Activated naive CD8-positive, alpha-beta T cell (primary cell): ENCODE results near the gene EFHC2.
A peak's percentile ranks its signal among the peaks of the same experiment; 100 is the strongest.

Experiments
- H3K27ac Mint-ChIP-seq: one replicate; pipeline ENCODE4 v1.8.0; 2021; ENCODE audit warnings: mixed read lengths
- H3K27me3 Mint-ChIP-seq: one replicate; pipeline ENCODE4 v1.8.0; 2021; ENCODE audit warnings: mixed read lengths
- H3K36me3 Mint-ChIP-seq: one replicate; pipeline ENCODE4 v1.8.0; 2021; ENCODE audit warnings: mixed read lengths
- H3K4me1 Mint-ChIP-seq: one replicate; pipeline ENCODE4 v1.8.0; 2021; ENCODE audit warnings: low read depth, mixed read lengths
- H3K4me3 Mint-ChIP-seq: one replicate; pipeline ENCODE4 v1.8.0; 2021; ENCODE audit warnings: mild to moderate bottlenecking, mixed read lengths
- H3K9me3 Mint-ChIP-seq: one replicate; pipeline ENCODE4 v1.8.0; 2021; ENCODE audit warnings: low read depth, mixed read lengths

Gene EFHC2, protein sequence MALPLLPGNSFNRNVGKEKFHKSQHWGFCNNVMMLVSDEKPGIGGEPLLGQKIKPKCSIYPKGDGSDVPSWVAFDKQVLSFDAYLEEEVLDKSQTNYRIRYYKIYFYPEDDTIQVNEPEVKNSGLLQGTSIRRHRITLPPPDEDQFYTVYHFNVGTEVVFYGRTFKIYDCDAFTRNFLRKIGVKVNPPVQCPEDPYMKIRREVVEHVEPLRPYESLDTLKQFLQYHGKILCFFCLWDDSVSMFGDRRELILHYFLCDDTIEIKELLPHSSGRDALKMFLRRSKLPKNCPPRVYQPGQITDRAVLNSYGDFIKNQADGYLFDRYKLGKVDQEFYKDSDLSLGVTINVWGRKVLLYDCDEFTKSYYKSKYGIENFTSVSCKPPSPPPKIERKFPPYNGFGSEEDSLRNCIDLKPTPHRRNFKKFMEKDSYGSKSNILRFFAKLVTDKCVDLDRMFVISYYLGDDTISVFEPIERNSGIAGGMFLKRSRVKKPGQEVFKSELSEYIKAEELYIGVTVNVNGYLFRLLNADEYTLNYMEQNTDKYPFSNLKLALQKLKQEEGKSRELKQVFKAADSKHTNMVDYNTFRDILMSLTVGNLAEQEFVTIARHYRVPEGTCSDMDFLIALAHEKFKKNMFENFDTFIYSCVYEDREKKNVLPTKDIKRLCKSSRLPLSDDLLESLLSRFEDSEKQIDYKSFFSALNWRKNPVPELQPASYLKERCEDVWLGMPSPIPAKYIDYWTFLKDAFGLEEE

DNA sequence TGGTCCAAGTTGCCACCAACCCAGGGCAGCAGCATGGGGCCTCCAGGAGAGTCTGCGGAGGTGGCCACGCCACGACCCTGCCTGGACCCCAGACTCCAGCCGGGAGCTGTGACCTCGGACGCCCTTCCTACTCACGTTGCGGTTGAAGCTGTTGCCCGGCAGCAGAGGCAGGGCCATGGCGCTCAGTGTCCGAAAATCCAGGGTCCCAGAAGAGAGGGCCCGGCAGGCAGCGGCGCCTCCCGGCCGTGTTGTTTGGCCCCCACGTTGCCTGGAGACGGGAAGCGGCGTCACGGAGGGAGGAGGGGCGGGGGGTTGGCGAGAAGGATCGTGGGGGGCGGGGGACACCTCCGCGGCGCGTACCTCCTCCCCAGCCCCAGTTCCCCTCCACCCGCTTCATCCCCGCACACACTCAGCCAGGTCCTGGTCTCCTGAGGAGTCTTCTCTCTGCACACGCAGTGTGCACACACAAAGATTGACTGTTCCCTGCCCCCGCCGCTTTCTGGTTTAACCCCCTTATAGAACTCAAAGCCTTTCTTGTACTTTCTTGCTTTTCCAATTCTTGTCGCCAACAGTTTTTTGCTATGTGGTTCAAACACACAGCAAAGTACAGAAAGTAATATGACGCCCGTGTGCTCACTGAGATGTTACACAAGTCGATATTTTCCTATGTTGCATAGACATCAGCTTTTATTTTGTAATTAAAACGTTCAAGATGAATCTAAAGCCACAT lies at the start of gene EFHC2:
Gene EFHC2, minus strand, starts transcription at position 261 of the 730 bp plus-strand sequence. Its CDS starts 84 bp downstream, at position 177.
- Mint-ChIP-seq H3K9me3 (no peaks in the 10 kb centered on the region), H3K4me1 (peaks cover 17% of the 10 kb centered on the region), H3K27me3 (no peaks in the 10 kb centered on the region), H3K36me3 (no peaks in the 10 kb centered on the region), H3K27ac (peak within 1 kb of the TSS; percentile 83), H3K4me3 (peak within 1 kb of the TSS; percentile 86)

GRCh38 chrX:44392767-44393166 lies 49.3 kb upstream of the EFHC2 start:
- Mint-ChIP-seq H3K4me1 (peaks cover 6% of the 10 kb centered on the region), H3K27me3 (no peaks in the 10 kb centered on the region), H3K27ac (no peak overlapping the region), H3K4me3 (no peak overlapping the region), H3K9me3 (peaks cover 3% of the 10 kb centered on the region), H3K36me3 (peaks cover 2% of the 10 kb centered on the region)

GRCh38 chrX:44384688-44385338 lies 41.3 kb upstream of the EFHC2 start:
- no peak overlapping the region for H3K27ac Mint-ChIP-seq
- no peaks in the 10 kb centered on the region for H3K36me3 Mint-ChIP-seq
- H3K9me3 Mint-ChIP-seq, result no peaks in the 10 kb centered on the region
- H3K4me1 Mint-ChIP-seq, result no peaks in the 10 kb centered on the region
- H3K4me3 Mint-ChIP-seq, result no peak overlapping the region
- no peaks in the 10 kb centered on the region for H3K27me3 Mint-ChIP-seq

DNA sequence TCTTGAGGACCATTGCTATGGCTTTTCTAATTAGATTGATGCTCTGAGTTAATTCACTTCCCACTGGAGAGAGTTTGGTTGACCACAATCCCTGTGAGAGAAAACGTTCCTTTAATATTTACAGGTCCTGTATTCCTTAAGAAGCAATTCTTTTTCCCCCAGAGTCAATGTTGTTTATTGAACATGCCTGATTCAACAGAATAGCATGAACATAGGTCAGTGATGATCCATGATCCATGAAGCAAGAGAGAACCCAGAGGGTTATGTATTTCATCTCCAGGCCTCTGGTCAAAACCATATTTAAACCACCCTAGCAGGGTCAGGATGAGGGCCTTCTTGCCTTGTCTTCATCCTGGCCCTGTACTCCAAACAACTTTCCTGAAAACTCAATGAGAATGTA lies 39.4 kb upstream of the EFHC2 start:
- Mint-ChIP-seq H3K4me1 (no peaks in the 10 kb centered on the region), H3K36me3 (no peaks in the 10 kb centered on the region), H3K27ac (no peak overlapping the region), H3K27me3 (no peaks in the 10 kb centered on the region), H3K9me3 (no peaks in the 10 kb centered on the region), H3K4me3 (no peak overlapping the region)

DNA sequence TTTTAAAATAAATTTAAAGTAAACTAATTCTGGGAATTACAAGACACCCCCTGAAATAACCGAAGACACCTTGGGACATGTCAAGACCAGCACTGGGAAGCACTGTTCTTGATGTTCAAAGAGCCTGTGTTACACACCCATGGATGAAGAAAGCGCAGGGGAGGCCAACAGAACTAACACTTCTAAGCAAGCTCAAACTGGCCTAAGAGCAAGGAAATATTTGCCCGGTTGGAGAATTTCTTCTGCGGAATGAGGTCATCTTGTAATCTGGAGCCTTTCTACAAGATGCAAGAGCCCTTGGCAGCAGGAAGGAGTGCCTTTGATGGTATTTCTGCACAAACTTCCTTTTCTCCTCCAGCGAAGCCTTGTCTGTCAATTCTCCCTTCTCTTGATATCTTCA lies 9.3 kb upstream of the EFHC2 start:
- Mint-ChIP-seq H3K27ac (no peak overlapping the region), H3K4me3 (no peak overlapping the region), H3K4me1 (peaks cover 16% of the 10 kb centered on the region), H3K36me3 (no peaks in the 10 kb centered on the region), H3K27me3 (no peaks in the 10 kb centered on the region), H3K9me3 (no peaks in the 10 kb centered on the region)

GRCh38 chrX:44349561-44349960 lies 6.1 kb upstream of the EFHC2 start:
- peaks cover 26% of the 10 kb centered on the region for H3K4me1 Mint-ChIP-seq
- H3K4me3 Mint-ChIP-seq, result no peak overlapping the region
- H3K36me3 Mint-ChIP-seq, result no peaks in the 10 kb centered on the region
- H3K9me3 Mint-ChIP-seq, result no peaks in the 10 kb centered on the region
- H3K27me3 Mint-ChIP-seq, result no peaks in the 10 kb centered on the region
- no peak overlapping the region for H3K27ac Mint-ChIP-seq

GRCh38 chrX:44344687-44345086 lies 1.2 kb upstream of the EFHC2 start:
- Mint-ChIP-seq H3K27ac (peak overlapping the region; percentile 83), H3K9me3 (no peaks in the 10 kb centered on the region), H3K4me3 (peak overlapping the region; percentile 86), H3K36me3 (no peaks in the 10 kb centered on the region), H3K27me3 (no peaks in the 10 kb centered on the region), H3K4me1 (peaks cover 17% of the 10 kb centered on the region)

GRCh38 chrX:44344194-44344593 lies 722 bp upstream of the EFHC2 start:
- Mint-ChIP-seq H3K36me3 (no peaks in the 10 kb centered on the region), H3K9me3 (no peaks in the 10 kb centered on the region), H3K4me3 (peak overlapping the region; percentile 86), H3K4me1 (peaks cover 17% of the 10 kb centered on the region), H3K27ac (peak overlapping the region; percentile 83), H3K27me3 (no peaks in the 10 kb centered on the region)

DNA sequence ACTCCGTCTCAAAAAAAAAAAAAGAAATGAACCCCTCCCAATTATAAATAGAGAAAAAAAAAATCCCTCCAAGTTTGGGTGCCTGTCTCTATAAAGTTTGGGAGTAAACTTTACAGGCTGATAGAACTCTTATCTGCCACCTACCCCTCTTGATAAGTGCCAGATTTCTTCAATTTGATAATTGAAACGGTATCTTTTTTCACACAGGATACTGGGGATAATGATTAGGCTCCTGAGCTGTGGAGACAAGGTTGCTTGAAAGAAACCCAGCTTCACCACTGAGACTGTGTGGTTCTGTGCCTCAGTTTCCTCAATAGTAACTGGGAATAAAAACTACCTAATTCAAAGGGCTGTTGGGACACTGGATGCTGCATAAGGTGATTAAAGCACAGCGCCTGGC lies 606 bp downstream of the EFHC2 start:
- Mint-ChIP-seq H3K4me1 (peaks cover 17% of the 10 kb centered on the region), H3K4me3 (peak overlapping the region; percentile 86), H3K36me3 (no peaks in the 10 kb centered on the region), H3K27me3 (no peaks in the 10 kb centered on the region), H3K9me3 (no peaks in the 10 kb centered on the region), H3K27ac (no peak overlapping the region)

- Mint-ChIP-seq H3K27me3 (no peaks in the 10 kb centered on the region), H3K4me1 (no peaks in the 10 kb centered on the region), H3K9me3 (no peaks in the 10 kb centered on the region), H3K36me3 (no peaks in the 10 kb centered on the region), H3K4me3 (no peak overlapping the region), H3K27ac (no peak overlapping the region)
These were observed 5.1 kb downstream of the EFHC2 start for GRCh38 chrX:44338361-44338760.

- no peak overlapping the region for H3K4me3 Mint-ChIP-seq
- no peak overlapping the region for H3K27ac Mint-ChIP-seq
- H3K4me1 Mint-ChIP-seq, result peaks cover 36% of the 10 kb centered on the region
- no peaks in the 10 kb centered on the region for H3K36me3 Mint-ChIP-seq
- H3K9me3 Mint-ChIP-seq, result no peaks in the 10 kb centered on the region
- H3K27me3 Mint-ChIP-seq, result no peaks in the 10 kb centered on the region
These were observed 11.0 kb downstream of the EFHC2 start for GRCh38 chrX:44332437-44332836.

DNA sequence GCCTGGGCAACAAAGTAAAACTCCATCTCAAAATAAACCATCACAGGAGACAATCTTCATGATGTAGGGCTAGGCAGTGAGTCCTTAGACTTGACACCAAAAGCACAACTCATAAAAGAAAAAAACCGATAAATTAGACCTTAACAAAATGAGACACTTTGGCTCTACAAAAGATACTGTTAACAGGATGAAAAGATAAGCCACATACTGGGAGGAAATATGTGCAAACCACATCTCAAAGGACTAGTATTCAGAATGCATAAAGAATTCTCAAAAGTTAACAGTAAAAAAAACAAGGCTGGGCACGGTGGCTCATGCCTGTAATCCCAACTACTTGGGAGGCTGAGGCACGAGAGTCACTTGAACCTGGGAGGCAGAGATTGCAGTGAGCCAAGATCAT lies 13.2 kb downstream of the EFHC2 start:
- Mint-ChIP-seq H3K36me3 (no peaks in the 10 kb centered on the region), H3K4me3 (peak overlapping the region; percentile 20), H3K27me3 (no peaks in the 10 kb centered on the region), H3K4me1 (peaks cover 36% of the 10 kb centered on the region), H3K9me3 (no peaks in the 10 kb centered on the region), H3K27ac (peak overlapping the region; percentile 34)

DNA sequence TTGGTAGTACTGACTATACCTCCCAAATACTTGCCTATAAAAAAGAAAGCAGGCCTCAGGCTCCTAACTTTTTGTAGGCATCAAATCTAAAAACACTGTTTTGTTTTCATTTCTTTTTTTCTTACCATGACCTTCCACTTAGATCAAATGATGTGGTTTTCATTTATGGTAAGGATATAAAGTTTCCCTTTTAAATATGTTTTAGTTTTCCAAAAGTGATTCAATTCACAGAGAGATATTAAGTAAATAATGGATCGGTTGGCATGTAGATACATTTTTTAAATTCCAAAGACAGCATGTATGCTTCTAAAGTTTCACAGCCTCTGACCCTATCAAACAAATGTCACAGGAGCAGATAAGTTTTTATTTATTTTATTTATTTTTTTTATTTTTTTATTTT lies 23.9 kb downstream of the EFHC2 start:
- no peaks in the 10 kb centered on the region for H3K27me3 Mint-ChIP-seq
- peaks cover 13% of the 10 kb centered on the region for H3K4me1 Mint-ChIP-seq
- no peak overlapping the region for H3K4me3 Mint-ChIP-seq
- H3K9me3 Mint-ChIP-seq, result no peaks in the 10 kb centered on the region
- H3K36me3 Mint-ChIP-seq, result peaks cover 4% of the 10 kb centered on the region
- H3K27ac Mint-ChIP-seq, result no peak overlapping the region

- H3K9me3 Mint-ChIP-seq, result no peaks in the 10 kb centered on the region
- H3K4me3 Mint-ChIP-seq, result no peak overlapping the region
These were observed 26.3 kb downstream of the EFHC2 start for GRCh38 chrX:44317181-44317580.

More at GRCh38 chrX:44317181-44317580, 26.3 kb downstream of the EFHC2 start:
- Mint-ChIP-seq H3K27me3 (no peaks in the 10 kb centered on the region), H3K27ac (no peak overlapping the region), H3K4me1 (peaks cover 16% of the 10 kb centered on the region), H3K36me3 (peaks cover 4% of the 10 kb centered on the region)
